Peyer's patch (tissue), 4 donors: Measurements from ENCODE around the gene NBPF1.
"Not testable (repeated sequence)": the region's sequence is repeated elsewhere in the genome, so short reads cannot be mapped to it uniquely, and the experiment has no call there.

Source experiments
- CTCF ChIP-seq, 6 experiments: fragments of 450-650 bp in 4 of 6; fragments of 200-600 bp in 2 of 6; sonication (generic) in 1 of 6; IDR thresholded peaks; one replicate each; pipeline ENCODE4 v1.5.1; 2017 to 2019; ENCODE audit warnings: antibody characterized with exemption in 6 of 6, mild to moderate bottlenecking in 3 of 6, moderate library complexity in 1 of 6
- POLR2A ChIP-seq, 2 donors: fragments of 450-650 bp; IDR thresholded peaks; one replicate each; pipeline ENCODE4 v1.5.1; 2017; ENCODE audit warnings: antibody characterized with exemption in 2 of 2, mild to moderate bottlenecking in 2 of 2, moderate library complexity in 2 of 2

DNA sequence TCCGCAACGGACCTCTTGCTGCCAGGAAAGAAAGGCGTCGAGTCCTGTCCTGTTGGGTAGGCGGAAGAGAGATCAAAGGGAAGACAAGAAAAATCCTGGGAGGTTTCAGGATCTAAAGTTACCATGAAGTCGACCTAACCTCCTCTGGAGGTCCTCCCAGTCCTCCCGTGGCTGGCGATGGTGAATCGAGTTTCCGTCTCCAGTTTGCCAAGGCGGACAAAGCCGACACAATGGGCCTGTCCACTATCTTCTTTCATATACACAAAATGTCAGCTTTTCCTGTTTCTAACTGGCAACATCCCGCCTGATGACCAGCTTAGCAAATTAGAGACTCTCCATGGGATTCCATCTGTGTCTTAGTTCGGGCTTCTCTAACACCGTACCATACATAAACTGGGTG, 76.6 kb downstream of the NBPF1 start:
- TF ChIP-seq CTCF, POLR2A (IDR thresholded peaks at IDR 0.05): not testable (repeated sequence)
